Testis (tissue), 3 donors: ENCODE results near the gene CENPT. TPM values are rescaled to one million over a fixed set of nuclear protein-coding genes. Genes with fewer than 3 reads are reported as not detected.

ENCODE experiments used
- DNase-seq: peaks from one replicate; pipeline ENCODE4 v3.0.0-alpha.2; 2019
- H3K27ac ChIP-seq, 2 donors: fragments of 200-600 bp; sonication (generic); one replicate each; pipeline ENCODE4 v1.5.1; 2019
- H3K27me3 ChIP-seq: fragments of 200-600 bp; sonication (generic); one replicate; pipeline ENCODE4 v1.5.1; 2019
- H3K36me3 ChIP-seq: fragments of 200-600 bp; sonication (generic); one replicate; pipeline ENCODE4 v1.5.1; 2017; ENCODE audit warnings: low read depth; ENCODE audit errors: missing control alignments
- H3K4me1 ChIP-seq: fragments of 200-600 bp; sonication (generic); one replicate; pipeline ENCODE4 v1.5.1; 2019
- H3K4me3 ChIP-seq, 2 donors: fragments of 200-600 bp; sonication (generic); one replicate each; pipeline ENCODE4 v1.5.1; 2017 to 2019
- H3K9me3 ChIP-seq: fragments of 200-600 bp; sonication (generic); one replicate; pipeline ENCODE4 v1.5.1; 2017
- POLR2A ChIP-seq: fragments of 450-650 bp; IDR thresholded peaks from one replicate; pipeline ENCODE4 v1.6.1; 2017; ENCODE audit warnings: antibody characterized with exemption, mild to moderate bottlenecking, moderate library complexity
- WGBS, 2 donors: methylation state at CpG; one replicate each; pipeline ENCODE4 v1.1.5; 2018; 5-methylcytosine and 5-hydroxymethylcytosine counted together
- intact Hi-C: fragments of 100-400 bp; cut with DNase I; formaldehyde crosslinking; loops from one replicate; pipeline ENCODE4 v1.15.1; 2023; ENCODE audit warnings: low total_unique reads
- polyA plus RNA-seq: library from polyadenylated mRNA; stranded (reverse); fragments of 350-450 nt; fragmentation: Illumina TruSeq; extraction: RNeasy Lipid Tissue Mini Kit (QIAGEN cat#74804); gene quantifications from one replicate; pipeline ENCODE4 v1.2.3, GENCODE V29; 2014; ENCODE audit warnings: low read depth, low replicate concordance; ENCODE audit not compliant: insufficient read depth
- total RNA-seq, 2 donors: library from RNA; depleted of rRNA; stranded (reverse); fragments of >200 nt; gene quantifications; one replicate each; pipeline ENCODE4 v1.2.3, GENCODE V29; 2016
- TF ChIP-seq, protein P1 (sequence below), 3 experiments: fragments of 450-650 bp in 2 of 3; fragments of 200-600 bp in 1 of 3; sonication (generic) in 1 of 3; IDR thresholded peaks; one replicate each; pipeline ENCODE4 v1.5.1; 2016 to 2019; ENCODE audit warnings: antibody characterized with exemption in 3 of 3, mild to moderate bottlenecking in 2 of 3, moderate library complexity in 1 of 3

The CENPT gene
- total and polyA plus RNA-seq, 3 donors from 2014 or later = 108 to 154 (median 115) TPM

DNA sequence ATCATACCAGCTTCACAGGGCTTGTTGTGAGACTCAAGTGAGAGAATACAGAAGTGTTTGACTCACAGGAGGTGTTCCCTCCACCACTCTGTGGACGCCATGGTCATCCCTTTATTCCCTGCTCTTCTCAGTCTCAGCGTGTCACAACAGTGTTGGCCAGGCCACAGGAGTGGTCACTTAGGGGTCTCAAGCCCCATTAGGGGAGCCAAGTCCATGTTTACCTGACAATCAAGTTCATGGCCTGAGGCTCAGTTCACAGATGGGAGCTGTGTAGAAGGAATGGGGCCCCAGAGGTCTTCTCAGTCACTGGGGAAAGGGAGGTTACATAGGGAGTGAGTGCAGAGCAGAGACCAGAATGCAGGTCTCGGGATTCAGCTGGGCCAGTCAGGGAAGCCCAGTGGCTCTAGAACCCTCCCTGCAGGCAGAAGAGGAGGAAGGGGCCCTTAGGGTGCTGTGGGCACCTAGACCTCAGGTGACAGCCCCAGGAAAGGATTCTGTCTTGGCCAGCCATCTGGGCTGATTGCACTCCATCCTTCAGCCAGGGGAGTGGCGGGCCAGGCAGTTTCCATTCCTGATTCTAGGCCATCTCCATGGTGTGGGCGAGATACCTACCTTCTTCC lies 9.5 kb upstream of the CENPT start:
- H3K4me3 ChIP-seq = no peak overlapping the region
- no peaks in the 10 kb centered on the region for H3K9me3 ChIP-seq
- H3K36me3 ChIP-seq = no peaks in the 10 kb centered on the region
- TF ChIP-seq, protein P1, sequence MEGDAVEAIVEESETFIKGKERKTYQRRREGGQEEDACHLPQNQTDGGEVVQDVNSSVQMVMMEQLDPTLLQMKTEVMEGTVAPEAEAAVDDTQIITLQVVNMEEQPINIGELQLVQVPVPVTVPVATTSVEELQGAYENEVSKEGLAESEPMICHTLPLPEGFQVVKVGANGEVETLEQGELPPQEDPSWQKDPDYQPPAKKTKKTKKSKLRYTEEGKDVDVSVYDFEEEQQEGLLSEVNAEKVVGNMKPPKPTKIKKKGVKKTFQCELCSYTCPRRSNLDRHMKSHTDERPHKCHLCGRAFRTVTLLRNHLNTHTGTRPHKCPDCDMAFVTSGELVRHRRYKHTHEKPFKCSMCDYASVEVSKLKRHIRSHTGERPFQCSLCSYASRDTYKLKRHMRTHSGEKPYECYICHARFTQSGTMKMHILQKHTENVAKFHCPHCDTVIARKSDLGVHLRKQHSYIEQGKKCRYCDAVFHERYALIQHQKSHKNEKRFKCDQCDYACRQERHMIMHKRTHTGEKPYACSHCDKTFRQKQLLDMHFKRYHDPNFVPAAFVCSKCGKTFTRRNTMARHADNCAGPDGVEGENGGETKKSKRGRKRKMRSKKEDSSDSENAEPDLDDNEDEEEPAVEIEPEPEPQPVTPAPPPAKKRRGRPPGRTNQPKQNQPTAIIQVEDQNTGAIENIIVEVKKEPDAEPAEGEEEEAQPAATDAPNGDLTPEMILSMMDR (IDR thresholded peaks at IDR 0.05) = no peak
- no peak for TF ChIP-seq POLR2A
- intact Hi-C loops = no loop called here
- WGBS, 2 donors = 84 to 89% methylated on average over 5 of the region's 5 CpGs
- no peak for DNase-seq
- H3K4me1 ChIP-seq = peaks cover 28% of the 10 kb centered on the region
- H3K27me3 ChIP-seq = no peaks in the 10 kb centered on the region
- H3K27ac ChIP-seq = peak overlapping the region in 1 of 2 donors; percentile 37

DNA sequence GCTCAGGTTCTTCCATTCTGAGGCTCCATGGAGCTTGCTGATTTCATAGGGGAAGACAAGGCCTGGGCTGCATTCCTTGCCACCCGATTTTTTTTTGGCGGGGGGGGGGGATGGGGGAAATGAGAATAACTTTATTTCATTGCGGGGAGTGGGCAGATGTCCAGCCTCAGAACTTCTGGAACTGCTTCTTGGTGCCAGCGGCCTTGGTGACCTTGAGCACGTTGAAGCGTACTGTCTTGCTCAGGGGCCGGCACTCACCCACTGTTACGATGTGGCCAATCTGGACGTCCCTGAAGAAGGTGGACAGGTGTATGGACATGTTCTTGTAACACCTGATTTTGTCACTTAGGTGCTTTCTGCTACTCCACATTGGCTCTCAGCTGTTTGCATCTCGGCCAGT lies 8.3 kb upstream of the CENPT start:
- 35 to 72% methylated on average over 10 of the region's 10 CpGs for WGBS, 2 donors
- H3K27me3 ChIP-seq = no peaks in the 10 kb centered on the region
- H3K4me1 ChIP-seq = peaks cover 21% of the 10 kb centered on the region
- no peak for TF ChIP-seq POLR2A
- TF ChIP-seq, protein P1 (IDR thresholded peaks at IDR 0.05) = no peak
- intact Hi-C loops = no loop called here
- H3K27ac ChIP-seq = peak overlapping the region; percentile 0 to 37
- H3K9me3 ChIP-seq = no peaks in the 10 kb centered on the region
- H3K4me3 ChIP-seq = no peak overlapping the region
- no peaks in the 10 kb centered on the region for H3K36me3 ChIP-seq
- DNase-seq = peak; percentile 69

DNA sequence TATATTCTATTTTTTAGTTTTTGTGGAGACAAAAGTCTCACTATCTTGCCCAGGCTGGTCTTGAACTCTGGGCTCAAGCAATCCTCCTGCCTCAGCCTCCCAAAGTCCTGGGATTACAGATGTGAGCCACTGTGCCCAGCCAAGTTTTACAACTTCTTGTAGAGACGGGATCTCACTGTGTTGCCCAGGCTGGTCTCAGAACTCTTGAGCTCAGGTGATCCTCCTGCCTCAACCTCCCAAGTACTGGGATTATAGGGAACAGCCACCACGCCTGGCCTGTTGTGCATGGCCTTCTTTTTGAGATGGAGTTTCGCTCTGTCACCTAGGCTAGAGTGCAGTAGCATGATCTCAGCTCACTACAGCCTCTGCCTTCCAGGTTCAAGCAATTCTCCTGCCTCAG lies 6.2 kb upstream of the CENPT start:
- H3K4me1 ChIP-seq = peaks cover 33% of the 10 kb centered on the region
- H3K4me3 ChIP-seq = no peak overlapping the region
- no peaks in the 10 kb centered on the region for H3K9me3 ChIP-seq
- TF ChIP-seq, protein P1 (IDR thresholded peaks at IDR 0.05) = no peak
- TF ChIP-seq POLR2A = no peak
- H3K27me3 ChIP-seq = no peaks in the 10 kb centered on the region
- DNase-seq = no peak
- no peak overlapping the region for H3K27ac ChIP-seq
- no peaks in the 10 kb centered on the region for H3K36me3 ChIP-seq
- 82 to 97% methylated on average over 3 of the region's 3 CpGs for WGBS, 2 donors
- intact Hi-C loops = no loop called here

DNA sequence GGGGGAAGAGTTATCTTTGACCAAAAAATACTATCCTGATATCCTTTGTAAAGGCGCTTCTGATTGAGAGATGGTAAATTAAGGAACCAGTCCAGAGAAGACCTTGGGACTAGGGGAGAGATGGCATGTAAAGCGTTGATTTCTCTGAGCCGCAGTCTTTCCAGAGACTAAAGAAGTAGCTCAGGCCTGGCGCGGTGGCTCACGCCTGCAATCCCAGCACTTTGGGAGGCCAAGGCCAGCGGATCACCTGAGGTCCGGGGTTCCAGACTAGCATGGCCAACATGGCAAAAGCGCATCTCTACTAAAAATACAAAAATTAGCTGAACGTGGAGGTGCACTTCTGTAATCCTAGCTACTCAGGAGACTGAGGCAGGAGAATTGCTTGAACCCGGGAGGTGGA lies 625 bp upstream of the CENPT start:
- Histone ChIP-seq H3K27ac (peak overlapping the region; percentile 89 to 99), H3K27me3 (no peaks in the 10 kb centered on the region), H3K4me3 (peak overlapping the region; percentile 88), H3K9me3 (no peaks in the 10 kb centered on the region), H3K4me1 (peaks cover 47% of the 10 kb centered on the region), H3K36me3 (no peaks in the 10 kb centered on the region)
- intact Hi-C loops = no loop called here
- no peak for DNase-seq
- no peak for TF ChIP-seq POLR2A
- TF ChIP-seq, protein P1 (IDR thresholded peaks at IDR 0.05) = no peak
- WGBS, 2 donors = 39 to 47% methylated on average over 11 of the region's 11 CpGs
